ENCODE data around the gene HNRNPL. TPM values are rescaled to one million over a fixed set of nuclear protein-coding genes. Genes with fewer than 3 reads are reported as not detected.

Gene HNRNPL
- total and polyA plus RNA-seq, 10 of the 15 experiments (the other 5 are each of a cell fraction or from before 2014, with no cell fraction given): 32.5 to 512 (median 306) TPM

DNA sequence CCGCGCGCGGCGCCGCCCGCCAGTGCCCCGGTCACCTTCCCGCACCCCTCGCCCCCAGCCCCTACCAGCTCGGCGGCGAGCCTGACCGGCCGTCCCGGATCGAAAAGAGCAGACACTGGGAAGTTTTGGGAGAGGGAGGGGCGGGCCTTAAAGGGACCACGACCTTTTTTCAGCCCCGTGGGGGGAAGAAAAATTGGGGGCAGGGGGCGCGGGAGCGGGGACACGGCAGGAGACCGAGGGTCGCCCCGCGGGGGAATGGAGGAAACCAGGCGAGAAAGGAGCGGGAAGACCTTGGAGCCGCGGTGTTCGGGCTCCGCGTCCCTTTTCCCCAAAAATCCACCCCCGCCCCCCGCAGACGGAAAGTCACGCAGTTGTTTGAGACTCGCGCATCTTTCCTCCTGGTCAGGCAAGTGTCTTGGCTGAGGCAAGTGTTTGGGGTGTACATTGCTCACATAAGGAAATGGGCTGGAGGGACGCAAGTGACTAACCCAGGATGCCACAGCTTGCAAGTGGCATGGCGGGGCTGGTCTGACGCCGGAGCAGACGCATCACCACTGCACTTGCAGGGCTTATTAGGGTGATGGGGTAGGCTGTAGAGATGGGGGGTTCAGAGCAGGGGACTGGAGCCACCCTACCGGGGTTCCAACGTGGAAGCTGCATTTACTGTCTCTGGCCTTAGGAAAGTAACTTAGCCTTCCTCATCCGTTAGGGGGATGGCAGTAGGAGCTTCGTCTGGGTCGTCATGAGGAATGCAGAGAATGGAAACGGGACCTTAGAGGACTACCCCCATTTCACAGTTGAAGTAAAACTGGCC is 2.7 kb upstream of the HNRNPL start (continued):
- TF ChIP-seq E2F4 (IDR thresholded peaks at IDR 0.05; ENCODE audit: low read depth, low read length) (no peak), NRF1 (conservative IDR thresholded peaks at IDR 0.05; ENCODE audit: low read depth, low read length) (no peak), CBFB (IDR thresholded peaks at IDR 0.05; ENCODE audit: low read depth) (0 out of 2 replicates have a peak, but pooled peaks have one; percentile 29), TCF3 (IDR thresholded peaks at IDR 0.05; ENCODE audit: borderline replicate concordance, insufficient read depth, low read depth, low read length) (no peak), SP1 (IDR thresholded peaks at IDR 0.05; ENCODE audit: low read depth, low read length) (no peak), GATAD2B (conservative IDR thresholded peaks at IDR 0.05; ENCODE audit: low read depth) (0 out of 2 replicates have a peak, but pooled peaks have one; percentile 71), RAD21 (IDR thresholded peaks at IDR 0.05; ENCODE audit: insufficient read depth, low read depth, low read length) (no peak), PBX3 (IDR thresholded peaks at IDR 0.05; ENCODE audit: insufficient replicate concordance, low read depth, low read length) (no peak), ZNF687 (IDR thresholded peaks at IDR 0.05) (peak; percentile 52; the same call in 1 of the 2 replicates), SMAD5 (IDR thresholded peaks at IDR 0.05; ENCODE audit: low read depth) (no peak)
- TF ChIP-seq, protein P1, sequence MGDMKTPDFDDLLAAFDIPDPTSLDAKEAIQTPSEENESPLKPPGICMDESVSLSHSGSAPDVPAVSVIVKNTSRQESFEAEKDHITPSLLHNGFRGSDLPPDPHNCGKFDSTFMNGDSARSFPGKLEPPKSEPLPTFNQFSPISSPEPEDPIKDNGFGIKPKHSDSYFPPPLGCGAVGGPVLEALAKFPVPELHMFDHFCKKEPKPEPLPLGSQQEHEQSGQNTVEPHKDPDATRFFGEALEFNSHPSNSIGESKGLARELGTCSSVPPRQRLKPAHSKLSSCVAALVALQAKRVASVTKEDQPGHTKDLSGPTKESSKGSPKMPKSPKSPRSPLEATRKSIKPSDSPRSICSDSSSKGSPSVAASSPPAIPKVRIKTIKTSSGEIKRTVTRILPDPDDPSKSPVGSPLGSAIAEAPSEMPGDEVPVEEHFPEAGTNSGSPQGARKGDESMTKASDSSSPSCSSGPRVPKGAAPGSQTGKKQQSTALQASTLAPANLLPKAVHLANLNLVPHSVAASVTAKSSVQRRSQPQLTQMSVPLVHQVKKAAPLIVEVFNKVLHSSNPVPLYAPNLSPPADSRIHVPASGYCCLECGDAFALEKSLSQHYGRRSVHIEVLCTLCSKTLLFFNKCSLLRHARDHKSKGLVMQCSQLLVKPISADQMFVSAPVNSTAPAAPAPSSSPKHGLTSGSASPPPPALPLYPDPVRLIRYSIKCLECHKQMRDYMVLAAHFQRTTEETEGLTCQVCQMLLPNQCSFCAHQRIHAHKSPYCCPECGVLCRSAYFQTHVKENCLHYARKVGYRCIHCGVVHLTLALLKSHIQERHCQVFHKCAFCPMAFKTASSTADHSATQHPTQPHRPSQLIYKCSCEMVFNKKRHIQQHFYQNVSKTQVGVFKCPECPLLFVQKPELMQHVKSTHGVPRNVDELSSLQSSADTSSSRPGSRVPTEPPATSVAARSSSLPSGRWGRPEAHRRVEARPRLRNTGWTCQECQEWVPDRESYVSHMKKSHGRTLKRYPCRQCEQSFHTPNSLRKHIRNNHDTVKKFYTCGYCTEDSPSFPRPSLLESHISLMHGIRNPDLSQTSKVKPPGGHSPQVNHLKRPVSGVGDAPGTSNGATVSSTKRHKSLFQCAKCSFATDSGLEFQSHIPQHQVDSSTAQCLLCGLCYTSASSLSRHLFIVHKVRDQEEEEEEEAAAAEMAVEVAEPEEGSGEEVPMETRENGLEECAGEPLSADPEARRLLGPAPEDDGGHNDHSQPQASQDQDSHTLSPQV (IDR thresholded peaks at IDR 0.05): no peak
- TF ChIP-seq, protein P2, sequence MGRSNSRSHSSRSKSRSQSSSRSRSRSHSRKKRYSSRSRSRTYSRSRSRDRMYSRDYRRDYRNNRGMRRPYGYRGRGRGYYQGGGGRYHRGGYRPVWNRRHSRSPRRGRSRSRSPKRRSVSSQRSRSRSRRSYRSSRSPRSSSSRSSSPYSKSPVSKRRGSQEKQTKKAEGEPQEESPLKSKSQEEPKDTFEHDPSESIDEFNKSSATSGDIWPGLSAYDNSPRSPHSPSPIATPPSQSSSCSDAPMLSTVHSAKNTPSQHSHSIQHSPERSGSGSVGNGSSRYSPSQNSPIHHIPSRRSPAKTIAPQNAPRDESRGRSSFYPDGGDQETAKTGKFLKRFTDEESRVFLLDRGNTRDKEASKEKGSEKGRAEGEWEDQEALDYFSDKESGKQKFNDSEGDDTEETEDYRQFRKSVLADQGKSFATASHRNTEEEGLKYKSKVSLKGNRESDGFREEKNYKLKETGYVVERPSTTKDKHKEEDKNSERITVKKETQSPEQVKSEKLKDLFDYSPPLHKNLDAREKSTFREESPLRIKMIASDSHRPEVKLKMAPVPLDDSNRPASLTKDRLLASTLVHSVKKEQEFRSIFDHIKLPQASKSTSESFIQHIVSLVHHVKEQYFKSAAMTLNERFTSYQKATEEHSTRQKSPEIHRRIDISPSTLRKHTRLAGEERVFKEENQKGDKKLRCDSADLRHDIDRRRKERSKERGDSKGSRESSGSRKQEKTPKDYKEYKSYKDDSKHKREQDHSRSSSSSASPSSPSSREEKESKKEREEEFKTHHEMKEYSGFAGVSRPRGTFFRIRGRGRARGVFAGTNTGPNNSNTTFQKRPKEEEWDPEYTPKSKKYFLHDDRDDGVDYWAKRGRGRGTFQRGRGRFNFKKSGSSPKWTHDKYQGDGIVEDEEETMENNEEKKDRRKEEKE (IDR thresholded peaks at IDR 0.05): no peak
